Limb (tissue), 2 donors: Measurements from ENCODE around the gene MT1H.
"Not testable (repeated sequence)": the region's sequence is repeated elsewhere in the genome, so short reads cannot be mapped to it uniquely, and the experiment has no call there.

ENCODE experiments used
- DNase-seq, 2 donors: peaks; one replicate each; pipeline ENCODE4 v3.0.0-alpha.2; 2016; ENCODE audit errors: extremely low spot score in 2 of 2

Gene MT1H

DNA sequence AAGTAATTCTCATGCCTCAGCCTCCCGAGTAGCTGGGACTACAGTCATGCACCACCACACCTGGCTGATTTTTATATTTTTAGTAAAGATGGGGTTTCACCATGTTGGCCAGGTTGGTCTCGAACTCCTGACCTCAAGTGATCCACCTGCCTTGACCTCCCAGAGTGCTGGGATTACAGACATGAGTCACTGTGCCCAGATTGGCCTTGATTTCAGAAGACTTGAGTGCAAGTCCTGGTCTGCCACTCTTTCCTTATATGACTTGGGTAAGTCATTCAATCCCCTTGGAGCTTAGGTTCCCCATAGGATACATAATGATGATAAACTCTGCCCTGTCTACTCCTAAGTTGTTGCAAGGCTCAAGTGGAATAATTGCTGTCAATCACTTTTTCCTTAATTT lies 47.9 kb downstream of the MT1H start:
- not testable (repeated sequence) for DNase-seq
